Femur (tissue), 1 donor: ENCODE measurements around the gene TENM3.

Experiments used
- DNase-seq: peaks from one replicate; pipeline ENCODE4 v3.0.0-alpha.2; 2017

Gene TENM3

DNA sequence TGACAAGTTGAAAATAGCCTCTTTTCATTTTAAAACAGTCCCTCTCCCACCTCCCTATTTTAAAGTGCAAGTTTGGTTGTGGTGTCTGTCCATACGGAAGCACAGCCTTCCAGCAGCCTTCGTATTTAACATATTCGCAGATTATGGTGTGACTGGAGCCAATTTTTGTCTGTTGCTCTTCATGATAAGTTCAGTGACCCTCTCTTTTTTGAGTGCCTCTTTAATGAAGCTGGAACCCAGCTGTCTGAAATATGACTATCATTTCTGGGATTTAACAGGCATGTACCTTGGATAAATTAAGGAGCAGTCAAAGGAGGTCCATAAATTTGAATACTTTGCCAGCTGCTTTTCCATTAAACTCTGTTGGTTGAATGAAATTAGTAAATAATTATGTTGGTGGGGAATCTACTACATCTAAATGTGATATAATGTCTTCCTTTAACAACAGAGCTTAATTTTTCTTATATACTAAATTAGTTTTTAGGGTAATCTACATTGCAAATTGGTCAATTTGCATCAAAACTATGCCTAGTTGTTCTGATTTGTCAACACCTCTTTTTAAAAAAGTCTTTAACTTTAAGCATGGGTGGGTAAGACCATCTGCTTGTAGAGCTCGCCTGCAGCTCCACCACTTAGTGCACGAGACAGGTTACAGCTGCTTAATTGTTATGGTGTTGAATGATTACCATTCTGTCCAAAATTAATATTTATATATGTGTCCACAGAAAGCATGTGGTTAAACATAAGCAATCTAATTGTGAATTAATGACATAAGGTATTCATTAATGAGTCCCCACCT lies 457.4 kb downstream of the TENM3 start:
- no peak for DNase-seq

DNA sequence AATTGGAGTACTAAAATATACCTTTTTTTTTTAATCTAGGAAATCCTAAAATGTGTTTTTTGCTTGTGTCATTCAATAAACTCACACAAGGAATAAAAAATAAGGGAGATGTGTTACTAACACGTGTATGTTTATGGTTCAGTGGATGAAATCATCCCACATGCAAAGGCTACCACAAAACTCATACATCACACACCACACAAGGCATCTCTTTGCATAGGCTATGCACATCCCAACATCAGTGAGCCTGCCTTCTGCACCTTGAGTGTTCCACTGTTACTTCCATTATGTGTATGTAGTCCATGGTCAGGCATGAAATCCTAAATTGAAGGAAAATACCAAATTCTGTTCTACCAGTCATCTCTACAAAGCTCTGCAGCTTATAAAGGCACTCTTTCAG lies 460.9 kb downstream of the TENM3 start:
- DNase-seq = no peak

DNA sequence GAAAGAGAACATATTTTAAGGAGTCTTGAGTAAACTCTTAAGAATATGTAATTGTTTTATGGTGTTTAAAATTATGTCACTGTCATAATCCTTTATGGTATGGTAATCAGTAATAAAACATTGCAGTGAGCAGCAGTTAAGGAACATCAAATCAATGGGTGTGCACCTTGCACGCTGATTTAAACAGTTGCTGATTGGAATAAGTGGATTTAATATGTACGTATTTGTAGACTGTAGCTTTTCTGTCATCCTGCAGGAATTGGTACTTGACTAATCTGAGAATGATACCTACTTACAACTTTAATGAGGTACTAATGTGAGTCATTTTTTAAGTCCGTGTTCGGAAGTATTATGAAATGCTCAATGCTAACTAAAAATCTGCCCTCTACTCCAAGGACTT lies 461.7 kb downstream of the TENM3 start:
- no peak for DNase-seq

DNA sequence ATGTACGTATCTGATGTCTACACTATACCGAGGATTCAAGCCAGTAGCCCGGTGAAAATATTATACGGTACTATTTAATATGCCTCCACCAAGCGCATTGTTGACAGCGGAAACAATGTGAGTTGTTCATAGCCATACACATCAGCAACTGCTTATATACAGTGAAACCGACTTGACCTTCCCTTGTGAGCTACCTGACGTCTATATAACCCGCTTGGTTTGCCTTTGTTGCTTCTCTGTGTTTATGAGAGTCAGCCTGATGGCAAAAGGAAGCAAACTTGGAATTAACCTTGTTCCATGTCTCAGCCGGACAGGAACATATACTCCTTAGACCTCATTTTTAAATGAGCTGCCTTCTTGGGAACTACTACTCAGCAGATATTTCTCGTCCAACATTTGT lies 462.2 kb downstream of the TENM3 start:
- no peak for DNase-seq

DNA sequence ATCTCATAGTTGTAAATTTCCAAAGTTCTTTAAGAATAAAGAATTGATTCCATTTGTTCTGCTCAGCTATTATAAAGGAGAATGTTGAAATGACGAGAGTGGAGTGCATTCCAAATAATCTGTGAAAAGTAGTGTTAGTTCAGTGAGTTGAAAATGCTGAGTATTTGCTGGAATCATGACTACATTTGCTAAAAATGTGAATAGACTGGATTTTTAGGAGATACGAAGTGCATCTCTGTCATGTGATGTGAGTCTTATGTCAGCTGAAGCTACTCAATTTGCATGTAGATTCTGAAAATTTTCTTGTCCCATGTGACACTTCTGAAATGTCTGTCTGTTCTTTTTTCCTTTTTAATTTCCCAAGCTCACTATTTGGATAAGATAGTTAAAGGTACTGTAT lies 468.0 kb downstream of the TENM3 start:
- no peak for DNase-seq

DNA sequence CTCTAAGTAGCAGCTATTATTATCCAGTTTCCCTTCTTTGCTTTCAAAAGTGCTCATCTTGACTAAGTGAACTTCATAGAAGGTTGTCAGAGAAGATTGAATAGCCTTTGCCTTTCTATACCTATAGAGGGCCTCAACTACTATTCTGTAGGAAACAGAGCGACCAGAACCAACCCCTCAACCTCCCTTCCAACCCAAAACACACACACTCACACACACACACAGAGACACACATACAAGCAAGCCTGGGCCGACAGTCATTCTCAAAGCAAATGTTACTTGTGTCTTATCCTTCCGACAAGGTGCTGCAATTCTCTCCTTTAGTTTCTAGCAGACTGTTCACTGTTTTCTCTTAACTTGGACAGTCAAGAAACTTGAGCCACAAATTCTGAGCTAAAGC lies 472.3 kb downstream of the TENM3 start:
- DNase-seq = no peak

DNA sequence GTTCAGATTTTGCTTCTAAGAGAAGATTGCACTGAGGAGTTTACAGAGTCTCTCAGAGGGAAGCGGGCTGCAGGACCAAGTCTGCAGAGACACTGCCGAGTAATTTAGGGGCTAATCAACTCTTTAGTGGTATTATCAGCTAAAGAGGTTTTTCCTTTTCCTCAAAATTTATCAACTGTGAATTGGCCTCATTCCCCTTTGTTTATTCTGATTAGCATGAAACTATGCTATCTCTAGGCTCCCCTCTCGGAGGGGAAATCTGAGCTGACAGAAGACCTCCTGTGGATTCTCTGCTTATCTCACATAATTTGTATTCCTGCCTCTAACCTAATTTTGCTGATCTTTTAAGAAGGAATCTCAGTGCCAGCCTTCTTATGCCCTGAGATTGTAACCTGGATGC lies 473.0 kb downstream of the TENM3 start:
- no peak for DNase-seq

DNA sequence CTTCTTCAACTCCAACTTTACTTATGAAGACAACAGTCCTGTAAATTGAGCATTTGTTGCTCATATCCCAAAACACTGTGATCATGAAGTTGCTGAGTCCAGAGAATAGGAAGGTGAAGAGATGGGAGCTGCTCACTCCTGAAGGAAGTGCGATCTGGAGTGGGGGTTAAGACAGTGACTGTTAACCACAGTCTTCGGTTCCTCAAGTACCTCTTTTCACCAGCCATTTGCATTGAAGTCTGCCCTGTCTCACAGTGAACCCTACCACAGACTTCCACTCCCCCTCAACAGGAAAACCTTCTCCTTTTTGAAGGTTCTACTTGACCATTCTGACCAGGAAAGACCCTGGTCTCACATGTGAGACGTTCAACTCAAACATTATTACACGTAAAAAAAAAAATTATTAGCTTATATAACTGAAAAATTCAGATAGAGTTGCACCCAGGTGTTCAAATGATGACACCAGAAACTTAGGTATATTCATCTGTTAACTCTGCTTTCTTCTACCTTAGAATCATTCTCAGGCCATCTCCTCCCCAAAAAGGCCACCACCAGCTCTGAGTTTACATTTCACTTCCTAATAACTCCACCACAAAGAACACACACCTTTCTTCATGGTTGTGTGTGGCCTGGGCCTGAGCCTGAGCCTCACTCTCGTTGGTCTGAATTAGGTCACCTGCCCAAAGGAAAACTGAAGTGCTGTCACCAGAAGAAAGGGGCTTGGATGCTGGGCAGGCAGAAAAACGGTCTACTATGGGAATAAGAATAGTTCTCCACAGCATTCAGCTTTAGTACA lies 474.8 kb downstream of the TENM3 start:
- no peak for DNase-seq

DNA sequence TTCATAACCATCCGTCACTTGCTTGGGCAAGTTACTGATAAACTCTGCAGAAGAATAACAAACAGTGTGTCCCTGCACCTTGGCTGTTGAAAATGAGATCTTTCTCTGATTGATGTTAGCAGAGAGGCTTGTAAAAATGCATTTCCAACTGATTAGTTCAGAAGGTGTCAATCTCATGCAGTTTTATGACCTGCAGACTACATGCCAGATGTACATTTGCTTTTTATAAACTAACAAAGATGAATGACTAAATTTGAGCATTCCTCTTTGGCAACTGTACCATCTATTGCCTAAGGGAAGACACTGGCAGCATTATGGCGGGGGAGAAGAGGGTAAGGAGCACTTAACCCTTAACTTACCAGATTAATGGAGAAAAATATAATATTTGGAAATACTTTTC lies 481.2 kb downstream of the TENM3 start:
- no peak for DNase-seq

DNA sequence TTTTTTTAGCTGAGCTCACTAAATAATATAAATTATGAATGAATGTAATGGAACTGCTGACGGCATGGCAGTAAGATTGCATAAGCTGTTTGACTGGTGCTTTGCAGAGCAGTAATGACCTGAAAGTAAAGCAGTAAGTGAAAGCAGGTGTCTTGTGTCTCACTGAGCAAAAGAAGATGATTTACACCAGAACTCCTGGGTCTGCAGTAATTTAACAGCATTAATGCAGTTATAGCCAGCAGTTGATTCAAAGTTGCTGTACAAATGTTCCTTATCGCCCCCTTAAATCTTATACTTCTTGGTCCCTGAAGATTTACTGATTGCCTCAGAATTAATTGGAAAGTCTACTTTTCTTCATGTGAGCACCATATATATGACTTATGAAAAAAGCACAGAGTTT lies 486.3 kb downstream of the TENM3 start:
- DNase-seq = no peak

DNA sequence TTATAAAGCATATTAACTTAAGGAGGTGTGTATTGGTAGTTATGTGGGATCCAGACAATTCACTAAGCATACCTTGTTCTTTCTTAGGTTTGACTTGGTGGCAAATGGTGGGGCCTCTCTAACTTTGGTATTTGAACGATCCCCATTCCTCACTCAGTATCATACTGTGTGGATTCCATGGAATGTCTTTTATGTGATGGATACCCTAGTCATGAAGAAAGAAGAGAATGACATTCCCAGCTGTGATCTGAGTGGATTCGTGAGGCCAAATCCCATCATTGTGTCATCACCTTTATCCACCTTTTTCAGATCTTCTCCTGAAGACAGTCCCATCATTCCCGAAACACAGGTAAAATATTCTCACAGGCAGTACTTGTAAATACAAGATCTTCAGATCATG lies 487.6 kb downstream of the TENM3 start:
- no peak for DNase-seq

DNA sequence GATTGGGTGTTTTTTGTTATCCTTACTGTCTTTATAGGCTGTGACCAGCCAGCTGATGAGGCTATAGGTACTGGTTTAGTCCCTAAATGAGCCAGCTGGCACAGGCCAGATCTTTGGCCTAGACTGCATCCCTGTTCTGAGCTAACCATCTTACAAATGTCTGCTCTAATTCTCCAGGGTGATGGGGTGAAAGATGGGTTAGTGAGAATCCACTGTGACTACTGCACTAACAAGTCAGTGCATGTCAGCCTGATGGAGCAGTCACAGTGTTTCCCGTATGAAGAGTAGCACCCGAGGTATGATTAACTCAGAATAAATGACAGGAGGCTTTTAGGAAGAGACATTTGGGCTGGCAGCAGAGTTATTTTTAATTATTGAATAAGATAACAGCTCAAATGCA lies 493.0 kb downstream of the TENM3 start:
- DNase-seq = no peak

DNA sequence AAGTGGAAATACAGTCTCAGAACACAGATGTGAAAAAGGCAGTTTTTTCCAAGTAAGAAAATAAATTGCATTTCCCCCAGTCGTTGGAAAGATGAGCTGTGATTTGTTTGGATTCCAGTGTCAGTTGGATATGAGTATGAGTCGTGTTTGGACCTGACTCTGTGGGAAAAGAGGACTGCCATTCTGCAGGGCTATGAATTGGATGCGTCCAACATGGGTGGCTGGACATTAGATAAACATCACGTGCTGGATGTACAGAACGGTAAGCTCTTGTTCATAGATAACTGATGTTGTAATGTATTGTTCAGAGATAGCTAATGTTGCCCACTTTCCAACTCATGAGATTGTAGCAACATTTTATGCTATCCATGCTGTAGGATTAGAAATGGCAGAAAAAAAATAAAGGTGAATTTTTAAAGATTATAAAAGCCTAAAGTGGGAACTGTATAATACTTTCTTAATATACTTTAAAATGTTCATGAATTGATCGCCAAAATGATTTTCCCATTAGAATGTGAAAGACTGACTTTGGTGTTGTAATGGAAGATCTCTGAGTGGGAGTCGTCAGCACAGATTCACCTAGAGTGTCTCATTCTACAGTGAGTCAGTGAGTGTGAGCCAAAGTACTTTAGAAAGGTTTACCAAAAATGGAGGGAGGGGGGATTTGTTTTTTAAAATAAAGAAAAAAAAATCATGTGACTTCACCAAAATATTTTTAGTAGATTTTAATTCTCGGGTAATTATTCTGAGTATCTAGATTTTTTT lies 495.3 kb downstream of the TENM3 start:
- DNase-seq = no peak

DNA sequence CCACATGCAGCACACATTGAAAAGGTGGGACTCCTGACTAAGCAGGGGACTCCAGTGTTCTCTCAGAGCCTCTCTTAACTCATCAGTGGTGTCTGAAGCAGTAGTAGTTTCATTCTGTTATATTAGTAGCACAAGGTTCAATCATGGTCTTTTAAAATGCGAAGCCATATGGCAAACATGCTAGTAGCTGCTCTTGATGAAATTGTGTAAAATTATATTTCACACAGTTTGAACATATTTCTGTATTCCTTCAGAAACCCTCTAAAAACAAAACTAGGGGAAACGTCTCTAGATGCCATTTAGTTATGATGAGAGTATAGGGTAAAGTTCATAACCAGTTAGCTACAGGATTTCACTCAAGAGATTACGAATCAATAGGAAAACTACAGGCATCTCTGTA lies 497.1 kb downstream of the TENM3 start:
- DNase-seq = no peak

DNA sequence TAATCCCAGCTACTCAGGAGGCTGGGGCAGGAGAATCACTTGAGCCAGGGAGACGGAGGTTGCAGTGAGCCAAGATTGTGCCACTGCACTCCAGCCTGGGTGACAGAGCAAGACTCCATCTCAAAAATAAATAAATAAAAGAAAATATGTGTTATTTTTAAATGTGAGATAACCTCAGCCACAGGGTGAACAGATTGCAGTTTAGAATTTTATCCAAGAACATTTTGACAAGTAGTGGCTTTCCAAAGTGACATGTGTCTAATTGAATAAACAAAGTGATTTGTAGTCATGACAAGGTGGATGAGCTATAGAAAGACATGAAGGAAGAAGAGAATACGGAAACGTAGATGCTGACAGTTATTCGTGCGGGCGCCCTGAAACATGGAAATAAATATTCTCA lies 497.9 kb downstream of the TENM3 start:
- no peak for DNase-seq

DNA sequence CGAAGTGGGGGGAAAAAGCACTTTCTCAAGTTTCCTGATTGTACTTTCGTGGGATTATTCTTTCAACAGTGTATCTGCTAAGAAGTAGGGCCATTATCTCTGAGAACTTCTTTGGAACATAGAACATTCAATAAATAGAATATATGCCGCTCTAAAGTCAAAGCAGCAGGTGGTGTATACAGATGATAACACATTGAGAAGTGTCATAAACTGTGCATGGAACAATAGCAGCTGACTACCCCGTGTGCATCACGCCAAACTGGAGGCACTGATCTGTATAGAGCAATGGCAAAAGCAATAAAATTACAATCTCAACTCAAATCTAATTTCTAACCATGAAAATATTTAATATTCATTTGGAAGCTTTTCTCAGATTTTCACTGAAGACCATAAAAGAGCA lies 498.7 kb downstream of the TENM3 start:
- DNase-seq = no peak

DNA sequence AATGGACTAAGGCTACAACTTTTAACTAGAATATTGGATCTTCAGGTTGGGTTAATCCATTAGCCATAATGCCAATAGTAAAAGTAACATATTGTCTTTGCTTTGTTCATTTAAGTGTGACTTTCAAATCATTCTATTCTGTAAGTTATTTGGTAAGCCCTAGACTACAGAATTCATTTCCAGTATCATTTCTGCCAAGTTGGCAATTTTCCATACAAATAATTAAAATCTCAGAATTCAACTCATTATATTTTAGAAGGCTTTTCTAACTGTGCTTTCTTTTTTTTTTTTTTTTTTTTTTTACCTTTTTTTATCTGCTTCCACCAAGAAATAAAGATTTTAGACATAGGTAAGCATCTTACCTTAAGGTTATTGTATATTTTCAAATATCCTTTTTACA lies 500.6 kb downstream of the TENM3 start:
- DNase-seq = no peak

DNA sequence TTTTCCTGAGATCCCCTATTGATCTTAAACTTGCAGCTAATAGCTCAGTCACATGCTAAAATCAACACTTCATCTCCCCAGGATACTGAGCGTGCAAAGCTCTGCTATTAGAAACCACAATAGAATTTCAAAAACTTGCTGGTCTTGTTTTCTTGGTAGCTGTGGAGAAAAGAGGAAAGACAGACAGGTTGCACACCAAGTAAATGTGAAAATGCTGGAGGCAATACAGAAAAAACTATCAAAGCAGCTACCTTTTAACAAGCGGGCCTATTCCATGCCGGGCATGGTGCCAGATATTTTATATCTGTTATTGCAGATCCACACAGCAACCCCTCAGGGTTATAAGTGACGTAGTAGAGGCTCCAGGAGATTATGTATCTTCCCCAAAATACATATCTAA lies 502.0 kb downstream of the TENM3 start:
- DNase-seq = no peak

DNA sequence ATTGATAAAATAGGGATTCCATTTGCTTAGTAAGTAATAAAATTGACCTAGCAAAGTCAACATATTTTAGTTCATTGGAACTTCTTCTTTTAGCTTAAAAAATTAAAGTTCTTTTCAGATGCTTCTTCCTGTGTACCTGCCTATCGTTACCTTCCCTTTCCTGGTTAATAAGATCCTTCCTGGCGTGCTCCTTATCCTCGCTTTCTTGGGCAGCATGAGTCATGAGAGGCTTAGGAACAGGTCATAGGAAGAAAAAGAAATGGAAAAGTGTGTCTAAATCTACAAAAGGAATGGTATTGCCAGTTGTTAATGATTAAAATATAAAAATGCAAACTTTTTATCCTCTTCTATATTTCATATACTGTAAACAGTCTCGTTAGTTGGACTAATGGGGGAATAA lies 503.7 kb downstream of the TENM3 start:
- no peak for DNase-seq

DNA sequence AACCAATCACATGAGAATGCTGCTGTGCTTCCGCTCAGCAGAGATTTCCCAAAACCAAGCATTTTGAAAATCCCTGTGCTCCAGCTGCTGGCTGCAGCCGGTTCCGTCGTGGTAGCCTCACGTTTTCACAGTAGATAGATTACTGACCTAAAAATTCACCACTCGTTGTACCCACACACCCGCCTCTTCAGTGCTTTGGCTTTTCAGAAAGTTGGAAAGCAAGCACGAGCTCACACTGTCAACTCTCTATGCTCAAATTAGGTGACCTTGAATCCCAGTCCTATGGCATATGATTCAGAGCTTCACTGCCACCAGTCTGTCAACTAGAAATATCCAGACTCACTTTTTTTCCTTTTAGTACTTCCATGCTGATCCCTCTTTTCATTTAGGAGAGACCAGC lies 505.1 kb downstream of the TENM3 start:
- DNase-seq = no peak

DNA sequence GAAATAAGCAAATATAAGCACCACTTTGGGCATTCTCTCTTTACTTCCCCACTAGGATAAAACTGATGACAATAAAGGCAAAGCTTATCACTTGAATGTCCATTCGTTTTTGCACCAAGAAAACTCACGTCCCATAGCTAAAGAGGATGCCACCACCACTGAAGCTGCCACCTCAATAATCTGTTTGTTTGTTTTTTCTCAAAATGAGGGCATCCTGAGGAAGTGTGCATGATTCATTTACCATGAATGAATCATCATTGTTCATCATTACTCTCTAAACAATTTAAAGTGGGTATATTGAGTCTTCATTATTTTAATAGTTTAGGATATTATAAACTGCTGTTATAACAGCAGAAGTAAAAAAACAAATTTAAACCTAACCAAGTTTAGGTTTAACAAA lies 505.7 kb downstream of the TENM3 start:
- no peak for DNase-seq

DNA sequence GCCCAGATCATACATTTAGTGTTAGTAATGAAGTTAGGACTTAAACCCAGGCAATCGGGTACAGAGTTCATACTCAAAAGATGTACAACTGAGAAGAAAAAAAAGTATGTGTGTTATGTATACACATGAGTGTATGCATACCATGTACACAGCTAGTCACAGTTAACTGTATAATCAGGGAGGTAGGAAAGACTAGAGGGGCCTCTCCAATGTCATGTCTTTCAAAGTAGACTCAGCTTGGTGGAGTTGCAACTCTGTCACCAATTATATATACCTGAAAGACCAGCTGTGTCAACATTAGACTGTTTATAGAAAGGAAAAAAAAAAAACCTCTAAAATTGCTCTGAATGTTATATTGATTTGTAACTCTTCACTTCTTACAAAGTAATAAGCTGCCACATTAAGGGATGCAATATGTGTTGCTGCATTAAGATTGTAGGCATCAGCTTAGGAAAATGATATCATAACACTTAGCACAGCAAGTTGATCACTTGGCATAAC lies 506.5 kb downstream of the TENM3 start:
- DNase-seq = no peak

DNA sequence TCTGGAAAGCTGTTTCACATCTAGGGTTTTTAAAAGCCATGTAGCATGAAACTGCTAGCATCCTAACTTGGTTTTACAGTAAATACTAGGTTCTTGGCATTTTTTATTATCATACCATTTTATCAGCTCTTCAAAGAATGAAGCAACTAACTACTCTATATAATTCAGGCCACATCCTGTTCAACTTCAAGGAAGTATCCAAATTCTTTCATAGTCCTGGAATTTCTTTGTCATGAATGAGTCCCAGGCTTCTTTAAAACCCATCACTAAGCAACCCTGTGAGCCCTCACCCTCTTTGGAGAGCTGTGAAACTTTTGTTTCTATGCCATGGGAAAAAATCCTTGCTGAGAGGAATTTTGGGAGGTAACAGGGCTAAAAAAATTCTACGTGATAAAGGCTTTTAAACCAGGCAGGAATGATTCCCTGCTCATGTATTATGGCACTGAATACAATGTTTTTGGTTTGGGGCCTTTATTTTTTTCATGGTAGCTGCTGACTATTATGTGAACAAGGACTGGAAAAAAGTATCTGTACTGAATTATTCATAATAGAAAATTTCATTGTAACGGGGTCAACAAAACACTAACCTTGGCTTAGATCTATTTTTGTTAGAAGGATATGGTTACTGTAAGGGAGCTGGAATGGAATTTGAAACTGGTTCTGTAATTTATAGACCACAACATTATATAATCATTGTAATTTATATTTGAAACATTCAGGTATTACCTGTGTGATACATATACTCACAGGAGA lies 509.1 kb downstream of the TENM3 start:
- no peak for DNase-seq
